HPDE6-E6E7 (cell line): ENCODE data around the gene KLK13.
A peak's percentile ranks its signal among the peaks of the same experiment; 100 is the strongest.

ENCODE experiments used
- DNase-seq: peaks from one replicate; pipeline ENCODE4 v3.0.0; 2011; ENCODE audit warnings: missing footprints; ENCODE audit errors: extremely low spot score

Gene KLK13

DNA sequence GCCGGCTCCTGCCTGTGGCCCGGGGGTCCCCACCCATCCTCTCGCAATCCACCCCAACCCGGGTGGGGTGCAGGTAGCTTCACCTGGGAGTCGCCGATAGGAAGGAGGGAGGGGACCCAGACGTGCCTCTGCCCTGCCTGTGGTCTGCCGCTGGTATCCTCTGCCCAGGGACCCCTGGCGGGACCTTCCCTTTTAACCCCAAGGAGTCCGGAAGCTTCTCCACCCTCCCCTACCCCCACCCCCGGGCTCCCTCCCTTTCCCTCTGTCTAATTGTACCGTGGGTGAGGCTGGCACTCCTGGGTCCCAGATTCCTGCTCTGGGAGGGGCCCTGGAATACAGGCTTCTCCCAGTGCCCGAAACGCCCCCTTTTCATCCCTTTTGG, 45.4 kb downstream of the KLK13 start, which contains the start of gene KLK10:
Gene KLK10, minus strand, starts transcription at position 166 of the 382 bp plus-strand sequence. CDS start 579 bp downstream, outside the sequence.
- DNase-seq, result no peak

- no peak for DNase-seq
Measured at GRCh38 chr19:51018745-51019543, 45.9 kb downstream of the KLK13 start.

GRCh38 chr19:51016798-51017683, 47.9 kb downstream of the KLK13 start:
- peak; percentile 76 for DNase-seq

GRCh38 chr19:51015691-51016267, 49.1 kb downstream of the KLK13 start:
- DNase-seq, result no peak

- DNase-seq, result no peak
Measured at GRCh38 chr19:51014242-51014641, 50.6 kb downstream of the KLK13 start.

GRCh38 chr19:51012661-51013190, 52.2 kb downstream of the KLK13 start:
- DNase-seq, result no peak

- no peak for DNase-seq
Measured at GRCh38 chr19:51010066-51010795, 54.7 kb downstream of the KLK13 start.

- no peak for DNase-seq
Measured at GRCh38 chr19:51009061-51009891, 55.6 kb downstream of the KLK13 start.

- no peak for DNase-seq
Measured at GRCh38 chr19:51007488-51007887, 57.4 kb downstream of the KLK13 start.

DNA sequence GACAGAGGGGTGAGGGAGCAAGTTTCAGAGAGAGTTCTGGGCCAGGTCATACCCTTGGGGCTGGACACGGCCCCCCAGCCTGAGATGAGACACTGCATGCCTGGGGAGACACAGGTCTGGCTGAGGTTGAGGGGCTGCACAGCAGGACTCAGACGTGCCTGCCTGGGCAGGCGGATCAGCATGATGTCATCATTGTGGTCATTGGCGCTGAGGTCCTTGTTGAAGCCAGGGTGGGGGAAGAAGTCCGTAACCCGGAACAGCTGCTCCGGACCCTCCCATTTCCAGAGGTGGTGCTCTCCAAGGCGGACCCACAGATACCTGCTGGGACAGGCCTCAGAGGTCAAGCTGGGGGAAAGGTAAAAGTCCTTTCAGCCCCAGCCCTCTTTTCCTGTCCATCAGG, 58.5 kb downstream of the KLK13 start:
- no peak for DNase-seq
